ENCODE results near the gene MC2R.

GRCh38 chr18:13868501-13869271 is 46.6 kb downstream of the MC2R start:
- TF ChIP-seq EZH2phosphoT487 (IDR thresholded peaks at IDR 0.05; ENCODE audit: insufficient read depth, low read depth): no peak
- TF ChIP-seq EZH2 (IDR thresholded peaks at IDR 0.05; ENCODE audit: insufficient read depth, poor library complexity, severe bottlenecking): no peak
